C1 segment of cervical spinal cord (tissue), 14 donors: ENCODE measurements around the gene MRPS18A.
A peak's percentile ranks its signal among the peaks of the same experiment; 100 is the strongest.
"Not testable (repeated sequence)": the region's sequence is repeated elsewhere in the genome, so short reads cannot be mapped to it uniquely, and the experiment has no call there.

ENCODE experiments used
- DNase-seq, 14 donors: peaks; one replicate each; lab custom pipeline; 2025; lab: John Stamatoyannopoulos, UW

Gene MRPS18A

GRCh38 chr6:43639984-43640800, 47.4 kb downstream of the MRPS18A start:
- no peak for DNase-seq

- no peak for DNase-seq
Measured at GRCh38 chr6:43636308-43636659, 51.3 kb downstream of the MRPS18A start.

- DNase-seq: peak; percentile 52 to 87 (median 73)
Measured at GRCh38 chr6:43635387-43636307, 51.9 kb downstream of the MRPS18A start, which contains the start of gene MAD2L1BP. Gene MAD2L1BP (plus strand): TSS chr6:43635840. CDS start chr6:43635876, 36 bp downstream.

GRCh38 chr6:43634702-43635303, 52.8 kb downstream of the MRPS18A start:
- DNase-seq: peak in 1 of 14 donors; percentile 52

GRCh38 chr6:43633002-43633401, 54.6 kb downstream of the MRPS18A start:
- DNase-seq: not testable (repeated sequence)

GRCh38 chr6:43630980-43631619, 56.5 kb downstream of the MRPS18A start:
- DNase-seq: peak in 1 of 14 donors; percentile 26

- peak; percentile 24 to 96 (median 82) for DNase-seq
Measured at GRCh38 chr6:43629505-43630300, 57.9 kb downstream of the MRPS18A start.

GRCh38 chr6:43629104-43629504, 58.5 kb downstream of the MRPS18A start, which contains the start of gene GTPBP2:
Gene GTPBP2 (minus strand): TSS chr6:43629264. CDS start chr6:43629162, 102 bp downstream.
- peak; percentile 90 to 99 (median 98) for DNase-seq

GRCh38 chr6:43628393-43629103, 59.0 kb downstream of the MRPS18A start:
- peak in 6 of 14 donors; percentile 32 to 71 (median 52) for DNase-seq

GRCh38 chr6:43627008-43627825, 60.4 kb downstream of the MRPS18A start:
- peak in 5 of 14 donors; percentile 12 to 67 (median 36) for DNase-seq

- DNase-seq: no peak
Measured at GRCh38 chr6:43625393-43625992, 62.1 kb downstream of the MRPS18A start.

- no peak for DNase-seq
Measured at GRCh38 chr6:43624786-43625288, 62.8 kb downstream of the MRPS18A start.

GRCh38 chr6:43623880-43624785, 63.5 kb downstream of the MRPS18A start:
- no peak for DNase-seq

- DNase-seq: no peak
Measured at GRCh38 chr6:43622541-43622940, 65.0 kb downstream of the MRPS18A start.

GRCh38 chr6:43621836-43622180, 65.8 kb downstream of the MRPS18A start:
- DNase-seq: no peak
